HepG2 (cell line): ENCODE data around the gene GSDME.

ENCODE experiments used
- ATF7 ChIP-seq, 2 experiments: fragments of 450-650 bp in 1 of 2; sonication (generic) in 1 of 2; formaldehyde crosslinking in 1 of 2; IDR thresholded peaks; 2 replicates each; pipeline versions ENCODE4 v1.4.0 to v1.6.1; 2016 to 2020; ENCODE audit warnings: antibody characterized with exemption in 1 of 2, mild to moderate bottlenecking in 1 of 2, missing genetic modification reagents in 1 of 2
- FOSL2 ChIP-seq: sonication (generic); formaldehyde crosslinking; IDR thresholded peaks from 2 replicates; pipeline ENCODE4 v1.4.0; 2020; ENCODE audit warnings: missing genetic modification reagents
- GFI1 ChIP-seq: sonication (generic); formaldehyde crosslinking; IDR thresholded peaks from 2 replicates; pipeline ENCODE4 v1.5.0; 2020; ENCODE audit warnings: missing genetic modification reagents, mild to moderate bottlenecking, borderline replicate concordance
- HOMEZ ChIP-seq: IDR thresholded peaks from 2 replicates; pipeline ENCODE4 v1.6.1; 2016; ENCODE audit warnings: low read depth
- STAG1 ChIP-seq: sonication (generic); formaldehyde crosslinking; IDR thresholded peaks from 2 replicates; pipeline ENCODE4 v1.4.0; 2020; ENCODE audit warnings: missing genetic modification reagents
- TF ChIP-seq, protein P1 (sequence below): fragments of 450-650 bp; IDR thresholded peaks from 2 replicates; pipeline ENCODE4 v1.6.1; 2017; ENCODE audit warnings: mild to moderate bottlenecking

- TF ChIP-seq FOSL2 (no peak), ATF7 (IDR thresholded peaks at IDR 0.05) (no peak), ATF7 (CRISPR knock-in tag; IDR thresholded peaks at IDR 0.05) (no peak), STAG1 (CRISPR knock-in tag) (no peak), HOMEZ (CRISPR knock-in tag) (no peak), GFI1 (CRISPR knock-in tag) (no peak)
- TF ChIP-seq, protein P1, sequence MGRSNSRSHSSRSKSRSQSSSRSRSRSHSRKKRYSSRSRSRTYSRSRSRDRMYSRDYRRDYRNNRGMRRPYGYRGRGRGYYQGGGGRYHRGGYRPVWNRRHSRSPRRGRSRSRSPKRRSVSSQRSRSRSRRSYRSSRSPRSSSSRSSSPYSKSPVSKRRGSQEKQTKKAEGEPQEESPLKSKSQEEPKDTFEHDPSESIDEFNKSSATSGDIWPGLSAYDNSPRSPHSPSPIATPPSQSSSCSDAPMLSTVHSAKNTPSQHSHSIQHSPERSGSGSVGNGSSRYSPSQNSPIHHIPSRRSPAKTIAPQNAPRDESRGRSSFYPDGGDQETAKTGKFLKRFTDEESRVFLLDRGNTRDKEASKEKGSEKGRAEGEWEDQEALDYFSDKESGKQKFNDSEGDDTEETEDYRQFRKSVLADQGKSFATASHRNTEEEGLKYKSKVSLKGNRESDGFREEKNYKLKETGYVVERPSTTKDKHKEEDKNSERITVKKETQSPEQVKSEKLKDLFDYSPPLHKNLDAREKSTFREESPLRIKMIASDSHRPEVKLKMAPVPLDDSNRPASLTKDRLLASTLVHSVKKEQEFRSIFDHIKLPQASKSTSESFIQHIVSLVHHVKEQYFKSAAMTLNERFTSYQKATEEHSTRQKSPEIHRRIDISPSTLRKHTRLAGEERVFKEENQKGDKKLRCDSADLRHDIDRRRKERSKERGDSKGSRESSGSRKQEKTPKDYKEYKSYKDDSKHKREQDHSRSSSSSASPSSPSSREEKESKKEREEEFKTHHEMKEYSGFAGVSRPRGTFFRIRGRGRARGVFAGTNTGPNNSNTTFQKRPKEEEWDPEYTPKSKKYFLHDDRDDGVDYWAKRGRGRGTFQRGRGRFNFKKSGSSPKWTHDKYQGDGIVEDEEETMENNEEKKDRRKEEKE: no peak
Measured at GRCh38 chr7:24786941-24787340, 29.7 kb upstream of the GSDME start.
